Inferior parietal cortex (tissue), 1 donor: ENCODE measurements around the gene AGPAT1.

Experiments used
- DNase-seq: peaks from one replicate; pipeline ENCODE4 v3.0.0-alpha.2; 2016; ENCODE audit errors: extremely low spot score

The AGPAT1 gene

DNA sequence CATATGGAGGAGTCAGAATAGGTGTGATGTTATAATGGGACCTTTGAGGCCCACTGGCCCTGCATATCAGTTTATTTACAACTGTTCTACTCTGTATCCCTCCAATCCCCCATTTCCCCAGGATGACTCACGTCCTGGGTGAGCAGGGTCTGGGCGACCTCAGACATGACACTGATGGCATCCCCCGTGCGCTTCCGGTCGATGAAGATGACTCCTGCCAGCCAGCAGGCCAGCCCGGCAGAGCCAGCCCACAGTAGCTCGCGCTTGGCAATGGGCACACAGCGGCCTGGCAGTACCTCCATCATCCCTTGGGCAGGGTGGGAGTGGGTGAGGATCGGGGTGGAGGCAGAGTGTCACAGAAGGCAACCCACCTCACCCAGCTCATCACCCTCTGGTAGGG is 5.6 kb downstream of the AGPAT1 start:
- no peak for DNase-seq

DNA sequence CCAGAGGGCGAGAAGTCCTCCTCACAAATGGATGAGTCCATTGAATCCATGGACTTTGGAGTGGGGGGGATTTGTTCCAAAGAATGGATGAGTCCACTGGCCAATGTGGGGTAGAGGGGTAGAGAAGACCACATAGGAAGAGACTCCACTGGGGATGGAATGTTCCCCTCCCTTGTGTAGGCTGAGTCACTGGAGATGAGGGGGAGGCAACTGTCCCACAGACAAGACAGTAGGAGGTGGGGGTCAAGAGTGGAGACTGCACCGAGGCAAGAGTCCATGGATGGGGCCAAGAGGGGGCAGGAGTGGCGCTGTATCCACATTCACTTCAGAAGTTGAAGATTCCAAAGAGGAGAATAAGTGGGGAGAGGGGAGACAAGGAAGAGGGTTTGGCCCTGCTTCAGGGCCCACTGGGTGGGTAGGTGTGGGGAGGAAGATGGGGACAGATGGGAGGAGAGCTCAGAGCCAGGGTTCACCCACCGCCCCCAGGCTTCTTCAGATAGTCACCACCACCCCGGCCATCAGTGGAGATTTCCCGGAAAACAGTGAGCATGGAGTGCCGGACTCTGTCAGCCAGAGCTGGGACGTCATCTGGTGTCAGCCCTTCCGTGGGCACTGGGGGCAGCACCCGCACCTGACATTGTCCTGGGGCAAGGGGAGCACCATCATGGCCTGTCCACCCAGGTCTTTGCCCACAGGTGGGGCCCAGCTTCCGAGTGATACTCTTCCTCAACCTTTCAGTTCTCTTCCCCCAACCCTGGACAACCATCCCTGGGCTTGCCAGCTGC is 6.9 kb downstream of the AGPAT1 start:
- no peak for DNase-seq

GRCh38 chr6:32168350-32168749 is 7.5 kb downstream of the AGPAT1 start:
- DNase-seq = no peak

GRCh38 chr6:32167761-32168262 is 8.1 kb downstream of the AGPAT1 start:
- DNase-seq = no peak

DNA sequence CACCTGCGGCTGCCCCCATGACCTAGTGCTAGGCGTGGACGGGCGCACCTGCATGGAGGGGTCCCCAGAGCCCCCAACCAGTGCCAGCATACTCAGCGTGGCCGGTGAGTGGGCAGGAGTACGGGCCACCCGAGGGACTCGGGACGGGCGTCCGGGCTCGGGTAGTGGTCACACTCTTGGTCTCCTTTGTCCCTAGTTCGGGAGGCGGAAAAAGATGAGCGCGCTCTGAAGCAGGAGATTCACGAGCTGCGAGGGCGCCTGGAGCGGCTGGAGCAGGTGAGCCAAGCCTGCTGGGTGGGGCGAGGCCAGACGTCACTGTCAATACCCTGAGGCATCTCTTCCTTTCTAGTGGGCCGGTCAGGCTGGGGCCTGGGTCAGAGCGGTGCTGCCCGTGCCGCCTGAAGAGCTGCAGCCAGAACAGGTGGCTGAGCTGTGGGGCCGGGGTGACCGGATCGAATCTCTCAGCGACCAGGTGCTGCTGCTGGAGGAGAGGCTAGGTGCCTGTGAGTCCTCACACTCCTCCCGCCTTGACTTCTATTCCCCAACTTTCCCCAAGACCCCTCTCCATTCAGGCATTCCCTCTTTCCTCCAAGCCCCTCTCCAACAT is 8.6 kb downstream of the AGPAT1 start:
- DNase-seq = no peak

- no peak for DNase-seq
Observed at GRCh38 chr6:32166411-32167061, 9.3 kb downstream of the AGPAT1 start.

- DNase-seq = no peak
Observed at GRCh38 chr6:32164295-32164694, 11.6 kb downstream of the AGPAT1 start, which contains the start of gene EGFL8. EGFL8 (plus strand) TSS chr6:32164595; CDS start chr6:32166166, 1,571 bp downstream.

DNA sequence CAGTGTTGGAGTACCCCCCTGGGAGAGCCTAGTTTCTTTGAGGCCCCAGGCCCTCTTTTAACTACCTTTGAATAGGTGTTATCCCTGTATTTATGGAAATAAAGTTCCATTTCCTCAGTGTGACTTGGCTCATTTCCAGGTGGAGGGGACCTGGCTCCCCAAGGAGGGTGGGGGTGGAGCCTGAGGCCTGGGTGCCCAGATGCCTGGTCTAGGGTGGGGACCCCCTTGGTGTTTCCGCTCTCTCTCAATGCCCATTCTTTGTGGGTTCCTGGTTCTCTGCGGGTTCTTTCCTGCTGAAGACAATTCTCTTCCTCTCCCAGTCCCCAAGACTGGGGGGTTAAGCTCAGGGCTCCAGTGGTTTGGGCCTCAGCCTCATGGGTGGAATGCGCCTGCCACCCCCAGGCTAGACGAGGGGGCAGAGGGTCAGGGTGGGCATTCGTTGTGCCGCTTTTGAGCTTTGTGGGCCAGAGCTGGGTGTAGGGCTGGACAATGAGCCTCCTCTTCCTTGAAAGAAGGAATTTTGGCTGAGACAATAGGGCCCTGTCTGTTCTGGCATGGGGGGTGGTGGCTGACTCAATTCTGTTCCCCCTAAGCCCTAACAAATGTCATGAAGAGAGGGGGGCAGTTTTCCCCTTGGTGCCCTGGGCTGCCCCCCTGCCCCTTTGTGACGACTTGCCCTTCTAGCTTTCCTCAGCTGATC is 12.2 kb downstream of the AGPAT1 start:
- no peak for DNase-seq

DNA sequence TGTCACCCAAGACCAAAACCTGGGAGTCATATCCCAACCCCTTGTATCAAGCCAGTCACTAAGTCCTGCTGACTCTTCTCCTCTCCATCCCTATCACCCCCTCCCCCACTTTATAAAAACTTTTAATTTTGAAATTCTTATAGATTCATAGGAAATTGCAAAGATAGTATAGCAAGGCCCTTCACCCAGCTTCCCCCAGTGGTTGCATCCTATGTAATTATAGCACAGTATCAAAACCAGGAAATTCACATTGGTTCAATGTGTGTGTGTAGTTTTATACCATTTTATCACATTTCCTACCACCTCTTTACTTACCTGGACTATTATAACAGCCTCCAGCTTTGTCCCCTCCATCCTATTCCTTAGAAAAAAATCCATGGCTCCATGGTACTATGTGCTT is 17.8 kb downstream of the AGPAT1 start:
- DNase-seq = no peak

DNA sequence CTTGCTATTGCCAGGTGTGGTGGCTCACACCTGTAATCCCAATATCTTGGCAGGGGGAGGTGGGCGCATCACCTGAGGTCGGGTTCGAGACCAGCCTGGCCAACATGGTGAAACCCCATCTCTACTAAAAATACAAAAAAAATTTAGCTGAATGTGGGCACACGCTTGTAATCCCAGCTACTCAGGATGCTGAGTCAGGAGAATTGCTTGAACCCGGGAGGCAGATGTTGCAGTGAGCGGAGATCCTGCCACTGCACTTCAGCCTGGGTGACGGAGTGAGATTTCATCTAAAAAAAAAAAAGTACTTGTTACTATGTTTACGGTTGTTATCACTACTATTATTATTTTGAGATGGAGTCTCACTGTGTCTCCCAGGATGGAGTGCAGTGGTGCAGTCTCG is 19.0 kb downstream of the AGPAT1 start:
- no peak for DNase-seq

- peak; percentile 47 for DNase-seq
Observed at GRCh38 chr6:32154514-32155161, 21.2 kb downstream of the AGPAT1 start.

GRCh38 chr6:32153564-32154513 is 22.0 kb downstream of the AGPAT1 start, which contains the start of gene PPT2:
PPT2 (plus strand) TSS chr6:32154141; CDS start chr6:32154595, 454 bp downstream.
- DNase-seq = peak; percentile 88

DNA sequence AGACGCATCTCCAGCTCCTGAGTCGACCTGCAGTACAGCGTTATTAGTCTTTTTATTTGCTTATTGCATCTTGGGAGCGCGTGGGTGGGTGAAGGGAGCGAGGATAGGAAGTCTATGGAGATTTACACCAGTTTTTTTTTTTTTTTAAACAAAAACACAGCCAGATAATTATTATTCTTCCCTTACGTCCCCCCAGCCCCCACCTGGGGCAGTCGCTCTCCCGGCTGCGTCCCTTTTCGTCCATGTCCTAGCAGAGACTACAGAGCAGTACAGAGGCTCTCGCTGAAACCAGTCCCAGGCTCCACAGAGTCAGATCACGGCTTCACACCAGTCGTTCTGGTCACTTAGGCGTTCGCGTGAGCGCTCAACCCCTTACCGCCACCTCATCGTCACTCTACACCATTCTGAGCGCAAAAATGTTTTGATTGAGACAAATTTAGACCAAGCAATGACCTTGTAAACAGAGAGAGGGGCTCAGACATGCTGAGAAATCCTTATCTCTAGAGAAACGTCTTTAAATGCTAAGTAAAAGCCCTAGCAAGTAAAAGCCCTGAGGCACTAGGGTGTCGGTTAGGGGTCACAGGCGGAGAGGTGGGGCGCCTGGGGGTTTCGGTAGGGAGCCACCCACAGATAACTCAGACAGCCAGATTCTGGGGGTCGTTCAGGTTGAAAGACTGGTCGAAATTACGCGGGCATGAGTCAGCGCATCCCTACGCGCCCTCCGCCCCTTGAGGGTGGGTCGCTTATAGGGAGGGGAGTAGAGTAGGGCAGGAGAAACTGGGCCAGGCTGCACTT is 22.9 kb downstream of the AGPAT1 start:
- peak; percentile 47 for DNase-seq

GRCh38 chr6:32151863-32152768 is 23.8 kb downstream of the AGPAT1 start, which contains the start of gene PRRT1:
PRRT1 (minus strand) TSS chr6:32151939; CDS start chr6:32151827, 112 bp downstream.
- DNase-seq = peak; percentile 42

DNA sequence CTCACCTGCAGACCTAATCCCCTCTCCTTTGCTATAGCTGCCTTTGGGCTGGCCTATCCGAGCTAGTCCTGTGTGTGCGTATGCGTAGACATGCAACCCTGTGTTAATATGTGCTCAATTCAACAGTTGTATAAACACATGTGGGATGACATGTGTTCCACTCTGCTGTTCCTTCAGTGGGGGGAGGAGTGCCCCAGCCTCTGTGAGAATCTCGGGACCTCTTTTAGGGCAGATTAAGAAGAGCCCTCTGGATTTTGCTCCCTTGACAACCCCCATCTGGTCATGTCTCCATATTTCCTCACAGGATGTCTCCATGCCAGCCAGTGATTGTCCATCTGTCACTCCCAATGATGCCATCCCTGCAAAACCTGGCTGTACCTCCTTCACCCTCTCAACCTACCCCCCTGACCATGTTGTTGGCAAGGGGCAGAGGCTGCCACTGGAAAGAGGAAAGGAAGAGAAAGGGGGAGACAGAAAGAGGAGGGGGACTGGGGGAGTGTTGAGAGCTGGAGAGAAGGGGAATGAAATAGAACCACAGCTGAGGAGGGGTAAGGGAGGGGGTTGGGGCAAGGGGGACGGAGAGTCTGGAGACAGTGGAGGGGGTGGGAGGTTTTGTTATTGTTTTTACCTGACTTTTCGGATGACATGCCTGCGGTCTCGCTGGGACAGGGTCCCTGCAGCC is 24.6 kb downstream of the AGPAT1 start:
- no peak for DNase-seq

GRCh38 chr6:32149932-32150870 is 25.7 kb downstream of the AGPAT1 start:
- DNase-seq = no peak
